K562 (cell line): Measurements from ENCODE around the gene HSPA1B. TPM values are rescaled to one million over a fixed set of nuclear protein-coding genes. Genes with fewer than 3 reads are reported as not detected.

ENCODE experiments used
- ATAC-seq: fragments of 200-7000 bp; cut with Tn5 transposase; 3 replicates; pipeline ENCODE4 v1.9.1; 2020; ENCODE audit warnings: moderate library complexity
- BruUV-seq: library from RNA; stranded (reverse); fragments of 400-500 nt; replicated peaks from 2 replicates; lab custom pipeline; 2021; lab: Mats Ljungman, UMichigan
- CTCF ChIA-PET: fragments of 300-600 bp; formaldehyde crosslinking; extraction: SDS; loops from one replicate; lab custom pipeline; 2021; ENCODE audit warnings: low intra/inter-chr PET ratio; lab: Yijun Ruan, JAX
- POLR2A ChIA-PET: fragments of 300-600, 350-650 bp; sonication (Branson Sonifier 250); formaldehyde crosslinking; extraction: SDS; loops from one replicate; lab custom pipeline; 2021; ENCODE audit warnings: antibody characterized with exemption, inconsistent platforms; lab: Yijun Ruan, JAX
- DNase-seq, 4 experiments: peaks; one replicate each; pipeline versions ENCODE4 v3.0.0 to v3.0.0-alpha.2; 2011 to 2018; ENCODE audit warnings: low spot score in 3 of 4, mixed read lengths in 3 of 4; ENCODE audit errors: extremely low read depth in 1 of 4
- FAIRE-seq: peaks from 2 replicates; lab custom pipeline; 2011; peaks lifted over from hg19 to GRCh38; lab: Jason Lieb, UNC
- H2AFZ ChIP-seq: 2 replicates; pipeline ENCODE4 v1.6.0; 2011; ENCODE audit warnings: low read depth, low read length, control low read depth, inconsistent platforms
- H3K27ac ChIP-seq: fragments of 200-600 bp; 3 replicates; pipeline ENCODE4 v1.8.0; 2011; ENCODE audit warnings: low read depth, mild to moderate bottlenecking, control low read depth, inconsistent platforms, low read length, moderate library complexity, mixed read lengths; ENCODE audit errors: extremely low read depth
- H3K27me3 ChIP-seq, 2 experiments: fragments of 300-600 bp in 1 of 2; 2 replicates in 1 of 2; 3 replicates in 1 of 2; pipeline versions ENCODE4 v1.6.0 to v1.8.0; 2011; ENCODE audit warnings: inconsistent platforms in 2 of 2, low read length in 2 of 2, mild to moderate bottlenecking in 1 of 2, mixed read lengths in 1 of 2, moderate library complexity in 1 of 2; ENCODE audit not compliant: control insufficient read depth in 2 of 2, insufficient read depth in 2 of 2
- H3K36me3 ChIP-seq: fragments of 300-600 bp; 3 replicates; pipeline ENCODE4 v1.8.0; 2011; ENCODE audit warnings: mild to moderate bottlenecking, low read length, inconsistent platforms; ENCODE audit not compliant: control insufficient read depth, insufficient read depth
- H3K4me1 ChIP-seq, 2 experiments: fragments of 200-600 bp in 1 of 2; replicated peaks in 1 of 2; 2 replicates in 1 of 2; 3 replicates in 1 of 2; pipeline versions ENCODE4 v1.5.1 to v1.8.0; 2011; ENCODE audit warnings: inconsistent platforms in 2 of 2, low read length in 2 of 2, mild to moderate bottlenecking in 1 of 2, mixed read lengths in 1 of 2, moderate library complexity in 1 of 2; ENCODE audit not compliant: control insufficient read depth in 2 of 2, insufficient read depth in 2 of 2
- H3K4me2 ChIP-seq: 2 replicates; pipeline ENCODE4 v1.6.1; 2011; ENCODE audit warnings: low read length, control low read depth, inconsistent platforms, mixed read lengths; ENCODE audit not compliant: insufficient read depth
- H3K4me3 ChIP-seq: fragments of 200-600 bp; sonication (generic), shearing (Covaris generic); 2 replicates; pipeline ENCODE4 v1.5.1; 2016; ENCODE audit warnings: control low read depth, inconsistent platforms
- H3K79me2 ChIP-seq: fragments of 200-600 bp; 3 replicates; pipeline ENCODE4 v1.8.0; 2011; ENCODE audit warnings: low read length, inconsistent platforms; ENCODE audit not compliant: control insufficient read depth, insufficient read depth
- H3K9ac ChIP-seq, 2 experiments: 2 replicates each; pipeline versions ENCODE4 v1.6.0 to v1.6.1; 2011; ENCODE audit warnings: low read depth in 2 of 2, low read length in 2 of 2, control low read depth in 1 of 2, inconsistent platforms in 1 of 2, mild to moderate bottlenecking in 1 of 2, mixed read lengths in 1 of 2; ENCODE audit not compliant: insufficient read depth in 1 of 2
- H3K9me1 ChIP-seq: one replicate; pipeline ENCODE4 v1.6.0; 2011; ENCODE audit warnings: inconsistent platforms, mild to moderate bottlenecking, low read length, moderate library complexity; ENCODE audit not compliant: control insufficient read depth, insufficient read depth
- H3K9me3 ChIP-seq: replicated peaks from 2 replicates; pipeline ENCODE4 v1.5.1; 2011; ENCODE audit warnings: low read depth, low read length, inconsistent platforms; ENCODE audit not compliant: control insufficient read depth, insufficient read depth
- H4K20me1 ChIP-seq: replicated peaks from 2 replicates; pipeline ENCODE4 v1.6.1; 2011; ENCODE audit warnings: low read length, inconsistent platforms, mixed read lengths; ENCODE audit not compliant: control insufficient read depth, insufficient read depth
- BCLAF1 ChIP-seq, 2 experiments: fragments of 450-650 bp in 1 of 2; IDR thresholded peaks; 2 replicates each; pipeline ENCODE4 v1.6.1; 2011 to 2017; ENCODE audit warnings: low read depth in 2 of 2, antibody characterized with exemption in 1 of 2, borderline replicate concordance in 1 of 2, low read length in 1 of 2, mild to moderate bottlenecking in 1 of 2, mixed read lengths in 1 of 2; ENCODE audit not compliant: control insufficient read depth in 1 of 2
- FOXK1 ChIP-seq: sonication (generic); formaldehyde crosslinking; IDR thresholded peaks from 2 replicates; pipeline ENCODE4 v1.8.0; 2022; ENCODE audit warnings: missing genetic modification reagents, mild to moderate bottlenecking, borderline replicate concordance
- HNRNPLL ChIP-seq: fragments of 200-400 bp; formaldehyde crosslinking; IDR thresholded peaks from 2 replicates; pipeline ENCODE4 v1.6.1; 2017; ENCODE audit warnings: low read length, low read depth, mild to moderate bottlenecking; ENCODE audit not compliant: poor library complexity, severe bottlenecking
- HSF4 ChIP-seq: fragments of 250-450 bp; sonication (Bioruptor Pico); IDR thresholded peaks from 2 replicates; pipeline ENCODE4 v2.1.2; 2022; ENCODE audit warnings: mild to moderate bottlenecking, moderate library complexity, borderline replicate concordance
- ID3 ChIP-seq, 2 experiments: fragments of 250-450 bp in 1 of 2; fragments of 450-650 bp in 1 of 2; sonication (Bioruptor Pico) in 1 of 2; IDR thresholded peaks; 2 replicates each; pipeline versions ENCODE4 v1.6.1 to v1.8.0; 2016 to 2021; ENCODE audit warnings: mild to moderate bottlenecking in 2 of 2, moderate library complexity in 2 of 2, missing compliant biosample characterization in 1 of 2, missing genetic modification characterization in 1 of 2
- PTRF ChIP-seq: fragments of 450-650 bp; IDR thresholded peaks from 2 replicates; pipeline ENCODE4 v1.6.1; 2016; ENCODE audit warnings: mild to moderate bottlenecking, missing genetic modification characterization, missing compliant biosample characterization
- TCF7L2 ChIP-seq: fragments of 150-350 bp; IDR thresholded peaks from 2 replicates; pipeline ENCODE4 v1.6.1; 2016; ENCODE audit warnings: low read depth, mild to moderate bottlenecking, low read length, moderate library complexity
- ZBTB33 ChIP-seq: sonication (generic); formaldehyde crosslinking; IDR thresholded peaks from 2 replicates; pipeline ENCODE4 v1.8.1; 2023; ENCODE audit warnings: mild to moderate bottlenecking, missing genetic modification reagents
- ZNF12 ChIP-seq: sonication (generic); formaldehyde crosslinking; IDR thresholded peaks from 2 replicates; pipeline ENCODE4 v1.4.0; 2020; ENCODE audit warnings: mild to moderate bottlenecking, missing genetic modification reagents
- ZNF146 ChIP-seq: IDR thresholded peaks from one replicate; pipeline ENCODE4 v1.6.1; 2018; ENCODE audit warnings: missing compliant biosample characterization; ENCODE audit not compliant: unreplicated experiment
- ZNF175 ChIP-seq: fragments of 200-800 bp; sonication (Bioruptor generic); IDR thresholded peaks from 2 replicates; pipeline ENCODE4 v1.6.1; 2016; ENCODE audit warnings: low read depth, mild to moderate bottlenecking, missing genetic modification characterization, missing compliant biosample characterization
- ZNF584 ChIP-seq: fragments of 200-800 bp; sonication (Bioruptor generic); IDR thresholded peaks from 2 replicates; pipeline ENCODE4 v1.6.1; 2016; ENCODE audit warnings: low read depth, mild to moderate bottlenecking, missing genetic modification characterization, missing compliant biosample characterization
- ZNF766 ChIP-seq: fragments of 200-800 bp; sonication (Bioruptor generic); conservative IDR thresholded peaks from 2 replicates; pipeline ENCODE4 v1.6.1; 2016; ENCODE audit warnings: missing genetic modification characterization, missing compliant biosample characterization
- WGBS: fragments of 100-300 bp; shearing (Covaris generic); methylation state at CpG from one replicate; pipeline ENCODE4 v1.1.6; 2016; ENCODE audit warnings: low coverage, mixed read lengths; ENCODE audit not compliant: insufficient coverage; ENCODE audit errors: missing lambda C conversion rate; 5-methylcytosine and 5-hydroxymethylcytosine counted together
- in situ Hi-C: fragments of 300-500 bp; cut with MboI; formaldehyde crosslinking; loops from 4 replicates; pipeline ENCODE4 v1.15.0; 2018; ENCODE audit warnings: inconsistent platforms, mixed read lengths
- intact Hi-C: fragments of 100-400 bp; cut with micrococcal nuclease; formaldehyde crosslinking; loops from 2 replicates; pipeline ENCODE4 v1.14.2; 2022
- polyA plus RNA-seq, 8 experiments: library from polyadenylated mRNA; depleted of rRNA in 4 of 8; stranded (reverse) in 5 of 8; unstranded in 3 of 8; fragments of >200 nt; fragmentation: Nextera tagmentation in 2 of 8; fragmentation: Illumina TruSeq in 1 of 8; extraction: Ambion mirVana in 2 of 8; extraction: Trizol in 1 of 8; gene quantifications; 2 replicates each; pipeline versions ENCODE4 v1.2.1 to v1.2.3, GENCODE V29; 2011 to 2014; ENCODE audit warnings: inconsistent platforms in 1 of 8, missing spikeins in 1 of 8
- total RNA-seq, 7 experiments: library from RNA; depleted of rRNA in 6 of 7; stranded (reverse); fragments of >200 nt in 6 of 7; fragmentation: Illumina TruSeq in 2 of 7; extraction: Trizol in 2 of 7; gene quantifications; 2 replicates each; pipeline versions ENCODE4 v1.2.1 to v1.2.3, GENCODE V29; 2011 to 2021; ENCODE audit warnings: low replicate concordance in 1 of 7

The HSPA1B gene
- total and polyA plus RNA-seq, 9 of the 15 experiments (the other 6 are each of a cell fraction or from before 2014, with no cell fraction given), result 0.27 to 227 (median 51.2) TPM

GRCh38 chr6:31811645-31812044 lies 15.9 kb upstream of the HSPA1B start (continued):
- TF ChIP-seq ZNF12 (CRISPR knock-in tag) (no peak), TCF7L2 (no peak), BCLAF1 (IDR thresholded peaks at IDR 0.05; ENCODE audit: borderline replicate concordance in 1 of 2, control insufficient read depth in 1 of 2, low read depth in 2 of 2, low read length in 1 of 2) (no peak)

- in situ Hi-C loops, result no loop called here
- H3K79me2 ChIP-seq, result peaks cover 27% of the 10 kb centered on the region
- no peaks in the 10 kb centered on the region for H3K27me3 ChIP-seq
- intact Hi-C loops, result no loop called here
- H3K36me3 ChIP-seq, result peaks cover 11% of the 10 kb centered on the region
- peak overlapping the region; percentile 29 for H3K4me3 ChIP-seq
- ATAC-seq, result no peak
- no peaks in the 10 kb centered on the region for H3K9me3 ChIP-seq
- no peak for DNase-seq
- peaks cover 12% of the 10 kb centered on the region for H4K20me1 ChIP-seq
- peak overlapping the region; percentile 97 for H3K27ac ChIP-seq
- H3K9ac ChIP-seq, result peak overlapping the region; percentile 78 to 82; a peak in 3 of 4 replicates
- CTCF ChIA-PET, result no interaction called here
- 44% methylated on average over 7 of the region's 7 CpGs for WGBS
- peaks cover 16 to 28% of the 10 kb centered on the region in 2 experiments for H3K4me1 ChIP-seq
- FAIRE-seq, result no peak
- POLR2A ChIA-PET, result interaction anchor here (0.6 to 4.5 kb wide), 23 partner anchors 8 to 1188 kb away, joined by 3 to 93 read pairs (median 6); partner anchors contain the start of genes ABHD16A, C6orf47, CLIC1 and EHMT2
- H3K9me1 ChIP-seq, result no peaks in the 10 kb centered on the region
- H2AFZ ChIP-seq, result peak overlapping the region; percentile 81
- BruUV-seq, result no TSS peak
- H3K4me2 ChIP-seq, result peak overlapping the region; percentile 74
- TF ChIP-seq ZBTB33 (CRISPR knock-in tag), result 0 out of 2 replicates have a peak, but pooled peaks have one; percentile 20
- TF ChIP-seq ZNF175, result peak; percentile 49; the same call in 1 of the 2 replicates
- TF ChIP-seq FOXK1 (CRISPR knock-in tag), result peak; percentile 81; the same call in 1 of the 2 replicates
- TF ChIP-seq ZNF146, result no peak
- TF ChIP-seq ID3 (CRISPR knock-in tag; IDR thresholded peaks at IDR 0.05), result no peak
- peak; percentile 76 for TF ChIP-seq ID3 (tag; IDR thresholded peaks at IDR 0.05)
- TF ChIP-seq HNRNPLL, result no peak
- TF ChIP-seq HSF4, result peak; percentile 86; the same call in 1 of the 2 replicates
- peak; percentile 55; the same call in 1 of the 2 replicates for TF ChIP-seq ZNF584 (CRISPR knock-in tag)
- 0 out of 2 replicates have a peak, but pooled peaks have one; percentile 46 for TF ChIP-seq ZNF766
- TF ChIP-seq PTRF (tag), result peak; percentile 45; the same call in 1 of the 2 replicates
Observed at GRCh38 chr6:31813465-31813849, 14.1 kb upstream of the HSPA1B start.
